GM18951 (cell line): ENCODE measurements around the gene AP5B1.
"Not testable (repeated sequence)": the region's sequence is repeated elsewhere in the genome, so short reads cannot be mapped to it uniquely, and the experiment has no call there.

Experiments
- POLR2A ChIP-seq: IDR thresholded peaks from 4 replicates; pipeline ENCODE4 v1.6.1; 2011; ENCODE audit warnings: mild to moderate bottlenecking; ENCODE audit not compliant: insufficient read length, insufficient read depth; ENCODE audit errors: extremely low read depth
- in situ Hi-C: fragments of 300-500 bp; cut with MboI; formaldehyde crosslinking; loops from one replicate; pipeline ENCODE4 v1.12.0; 2022; ENCODE audit warnings: low sequenced_read_pairs, mixed read lengths, inconsistent platforms; ENCODE audit not compliant: unreplicated experiment

AP5B1 gene

DNA sequence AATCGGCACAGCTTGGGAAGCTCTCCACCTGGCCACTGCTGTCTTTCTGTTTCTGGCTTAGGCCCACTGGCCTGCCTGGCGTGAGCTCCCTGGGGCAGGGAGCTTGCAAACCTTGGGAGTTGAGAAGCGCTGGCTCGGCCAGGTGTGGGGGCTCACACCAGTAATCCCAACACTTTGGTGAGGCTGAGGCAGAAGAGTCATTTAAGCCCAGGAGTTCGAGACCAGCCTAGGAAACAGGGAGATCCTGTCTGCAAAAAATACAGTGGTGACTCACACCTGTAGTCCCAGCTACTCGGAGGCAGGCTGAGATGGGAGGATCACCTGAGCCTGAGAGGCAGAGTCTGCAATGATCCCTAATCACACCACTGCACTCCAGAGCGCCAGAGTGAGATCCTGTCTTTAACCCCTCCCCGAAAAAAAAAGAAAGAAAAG is 4.0 kb downstream of the AP5B1 start:
- in situ Hi-C loops = no loop called here
- TF ChIP-seq POLR2A = no peak

- TF ChIP-seq POLR2A = no peak
- in situ Hi-C loops = no loop called here
Measured at GRCh38 chr11:65776196-65776595, 4.6 kb downstream of the AP5B1 start.

GRCh38 chr11:65774525-65775306 is 6.1 kb downstream of the AP5B1 start:
- in situ Hi-C loops = no loop called here
- no peak for TF ChIP-seq POLR2A

- no peak for TF ChIP-seq POLR2A
- in situ Hi-C loops = no loop called here
Measured at GRCh38 chr11:65773784-65774411, 6.9 kb downstream of the AP5B1 start.

DNA sequence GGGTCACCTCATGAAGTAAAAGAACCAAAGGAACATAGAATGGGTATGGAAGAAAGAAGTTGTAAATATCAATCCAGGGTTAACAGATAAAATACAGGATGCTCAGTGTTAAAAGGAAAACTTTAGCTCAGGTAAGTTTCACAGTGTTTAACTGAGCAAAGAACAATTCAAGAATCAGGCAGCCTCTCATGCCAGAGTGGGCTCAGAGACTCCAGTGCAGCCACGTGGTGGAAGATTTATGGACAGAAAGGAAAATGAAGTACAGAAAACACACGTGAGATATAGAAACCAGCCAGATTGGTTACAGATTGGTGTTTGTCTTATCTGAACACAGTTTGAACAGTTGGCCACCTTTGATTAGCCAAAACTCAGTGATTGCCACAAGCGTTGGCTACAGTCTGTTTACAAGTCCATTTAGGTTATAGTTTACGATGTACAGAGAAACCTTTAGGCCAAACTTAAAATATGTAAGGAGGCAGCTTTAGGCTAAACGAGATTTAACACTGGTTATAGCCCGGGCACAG is 9.1 kb downstream of the AP5B1 start:
- in situ Hi-C loops = no loop called here
- TF ChIP-seq POLR2A = no peak

- no peak for TF ChIP-seq POLR2A
- in situ Hi-C loops = no loop called here
Measured at GRCh38 chr11:65770951-65771567, 9.7 kb downstream of the AP5B1 start.

- in situ Hi-C loops = not testable (repeated sequence)
Measured at GRCh38 chr11:65767806-65768205, 13.0 kb downstream of the AP5B1 start.

- no peak for TF ChIP-seq POLR2A
- in situ Hi-C loops = no loop called here
Measured at GRCh38 chr11:65767406-65767805, 13.4 kb downstream of the AP5B1 start.

GRCh38 chr11:65766535-65766934 is 14.2 kb downstream of the AP5B1 start:
- TF ChIP-seq POLR2A = no peak
- in situ Hi-C loops = no loop called here

DNA sequence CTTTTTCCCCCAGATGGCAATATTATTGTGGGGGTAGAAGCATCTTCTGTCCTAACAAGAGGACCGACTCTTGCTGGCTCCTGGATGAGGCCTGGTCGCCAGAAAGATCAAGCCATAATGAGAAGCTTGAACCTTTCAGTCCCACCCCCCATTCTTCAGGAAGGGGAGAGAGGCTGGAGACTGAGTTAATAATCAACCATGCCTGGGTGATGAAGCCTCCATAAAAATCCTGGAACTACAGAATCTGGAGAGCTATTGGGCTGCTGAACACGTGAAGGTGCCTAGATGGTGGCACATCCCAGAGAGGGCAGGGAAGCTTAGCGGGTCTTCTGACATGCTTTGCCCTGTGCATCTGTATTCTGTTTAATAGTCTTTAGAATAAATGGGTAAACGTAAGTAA is 16.3 kb downstream of the AP5B1 start:
- in situ Hi-C loops = no loop called here
- no peak for TF ChIP-seq POLR2A

DNA sequence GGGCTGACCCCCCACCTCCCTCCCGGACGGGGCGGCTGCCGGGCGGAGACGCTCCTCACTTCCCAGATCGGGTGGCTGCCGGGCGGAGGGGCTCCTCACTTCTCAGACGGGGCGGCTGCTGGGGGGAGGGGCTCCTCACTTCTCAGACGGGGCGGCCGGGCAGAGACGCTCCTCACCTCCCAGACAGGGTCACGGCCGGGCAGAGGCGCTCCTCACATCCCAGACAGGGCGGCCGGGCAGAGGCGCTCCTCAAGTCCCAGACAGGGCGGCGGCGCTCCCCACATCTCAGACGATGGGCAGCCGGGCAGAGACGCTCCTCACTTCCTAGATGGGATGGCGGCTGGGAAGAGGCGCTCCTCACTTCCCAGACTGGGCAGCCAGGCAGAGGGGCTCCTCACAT is 18.0 kb downstream of the AP5B1 start:
- in situ Hi-C loops = not testable (repeated sequence)

DNA sequence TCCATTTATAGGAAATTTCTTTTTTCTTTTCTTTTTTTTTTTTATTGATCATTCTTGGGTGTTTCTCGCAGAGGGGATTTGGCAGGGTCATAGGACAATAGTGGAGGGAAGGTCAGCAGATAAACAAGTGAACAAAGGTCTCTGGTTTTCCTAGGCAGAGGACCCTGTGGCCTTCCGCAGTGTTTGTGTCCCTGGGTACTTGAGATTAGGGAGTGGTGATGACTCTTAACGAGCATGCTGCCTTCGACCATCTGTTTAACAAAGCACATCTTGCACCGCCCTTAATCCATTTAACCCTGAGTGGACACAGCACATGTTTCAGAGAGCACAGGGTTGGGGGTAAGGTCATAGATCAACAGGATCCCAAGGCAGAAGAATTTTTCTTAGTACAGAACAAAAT is 18.6 kb downstream of the AP5B1 start:
- in situ Hi-C loops = not testable (repeated sequence)

DNA sequence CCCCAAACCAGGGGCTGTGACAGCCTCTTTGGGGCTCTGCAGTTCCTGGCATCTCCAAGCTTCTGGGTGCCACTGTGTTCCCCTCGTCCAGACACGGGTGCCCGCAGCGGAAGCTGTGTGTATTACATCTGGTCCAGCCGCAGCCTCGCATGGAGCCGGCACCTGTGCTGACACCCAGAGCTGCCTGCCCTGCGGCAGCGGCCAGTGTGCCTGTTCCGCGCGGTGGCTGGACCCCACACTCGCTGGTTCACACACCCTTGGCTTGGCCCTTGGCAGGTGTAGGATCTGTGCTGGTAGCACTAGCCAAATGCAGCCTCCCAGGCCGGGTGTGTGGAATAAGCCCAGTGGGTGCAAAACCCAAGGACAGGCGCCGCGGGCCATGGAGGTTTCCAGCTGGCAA is 35.7 kb downstream of the AP5B1 start:
- no peak for TF ChIP-seq POLR2A
- in situ Hi-C loops = no loop called here

GRCh38 chr11:65744699-65745042 is 36.1 kb downstream of the AP5B1 start:
- no peak for TF ChIP-seq POLR2A
- in situ Hi-C loops = no loop called here
